B cell (primary cell): ENCODE data around the gene GUCA2A. TPM values are rescaled to one million over a fixed set of nuclear protein-coding genes. Genes with fewer than 3 reads are reported as not detected.

Experiments used
- ATAC-seq: fragments of 200-7000 bp; cut with Tn5 transposase; one replicate; pipeline ENCODE4 v1.10.0; 2021; ENCODE audit warnings: low read depth, mild to moderate bottlenecking, moderate number of reproducible peaks, moderate library complexity
- CTCF ChIA-PET: fragments of 350-600 bp; sonication (Branson Sonifier 250); formaldehyde crosslinking; loops from one replicate; lab custom pipeline; 2021; ENCODE audit warnings: antibody characterized with exemption, inconsistent platforms; lab: Charles Lee
- POLR2A ChIA-PET: fragments of 350-600 bp; sonication (Branson Sonifier 250); formaldehyde crosslinking; loops from one replicate; lab custom pipeline; 2021; ENCODE audit warnings: antibody characterized with exemption; lab: Charles Lee
- DNase-seq: peaks from one replicate; pipeline ENCODE4 v3.0.0; 2013
- H2AFZ ChIP-seq: 2 replicates; pipeline ENCODE4 v1.6.1; 2012; ENCODE audit warnings: mild to moderate bottlenecking, low read depth, low read length; ENCODE audit not compliant: insufficient read depth, poor library complexity, severe bottlenecking
- H3K27ac ChIP-seq, 2 donors: 1 replicate in 1 of 2; 2 replicates in 1 of 2; pipeline ENCODE4 v1.5.1; 2012 to 2013; ENCODE audit warnings: low read length in 2 of 2, mild to moderate bottlenecking in 2 of 2, moderate library complexity in 1 of 2
- H3K27me3 ChIP-seq, 4 experiments: fragments of 200-600 bp in 1 of 4; sonication (generic) in 1 of 4; replicated peaks in 1 of 4; 1 replicate in 2 of 4; 2 replicates in 2 of 4; pipeline versions ENCODE4 v1.6.1 to v1.7.0; 2013 to 2016; ENCODE audit warnings: low read length in 3 of 4, mild to moderate bottlenecking in 2 of 4, mixed read lengths in 1 of 4, moderate library complexity in 1 of 4; ENCODE audit not compliant: insufficient read depth in 4 of 4, control insufficient read depth in 3 of 4; ENCODE audit errors: control extremely low read depth in 1 of 4
- H3K36me3 ChIP-seq, 2 experiments: replicated peaks in 1 of 2; 1 replicate in 1 of 2; 2 replicates in 1 of 2; pipeline versions ENCODE4 v1.6.1 to v1.7.1; 2013; ENCODE audit warnings: low read length in 1 of 2; ENCODE audit not compliant: insufficient read depth in 2 of 2, control insufficient read depth in 1 of 2; ENCODE audit errors: control extremely low read depth in 1 of 2, extremely low read depth in 1 of 2
- H3K4me1 ChIP-seq, 2 donors: fragments of 200-600 bp in 1 of 2; sonication (generic) in 1 of 2; 1 replicate in 1 of 2; 2 replicates in 1 of 2; pipeline versions ENCODE4 v1.5.1 to v1.6.1; 2013 to 2017; ENCODE audit warnings: low read length in 2 of 2; ENCODE audit not compliant: control insufficient read depth in 2 of 2, insufficient read depth in 2 of 2
- H3K4me2 ChIP-seq: replicated peaks from 2 replicates; pipeline ENCODE3; 2012; ENCODE audit warnings: mild to moderate bottlenecking, low read depth, low read length; ENCODE audit not compliant: poor library complexity, severe bottlenecking
- H3K4me3 ChIP-seq, 5 experiments: fragments of 200-600 bp in 1 of 5; sonication (generic) in 1 of 5; 1 replicate in 3 of 5; 2 replicates in 2 of 5; pipeline versions ENCODE4 v1.5.1 to v1.7.0; 2011 to 2016; ENCODE audit warnings: low read length in 4 of 5, mild to moderate bottlenecking in 4 of 5, low read depth in 2 of 5, control low read depth in 1 of 5, moderate library complexity in 1 of 5; ENCODE audit not compliant: insufficient read depth in 1 of 5; ENCODE audit errors: control extremely low read depth in 1 of 5, extremely low read depth in 1 of 5
- H3K79me2 ChIP-seq: fragments of 200-600 bp; sonication (generic); one replicate; pipeline ENCODE4 v1.6.0; 2016; ENCODE audit warnings: low read length; ENCODE audit not compliant: control insufficient read depth, insufficient read depth
- H3K9ac ChIP-seq: fragments of 200-600 bp; sonication (generic); 2 replicates; pipeline ENCODE4 v1.6.1; 2017; ENCODE audit warnings: mild to moderate bottlenecking, low read length, moderate library complexity
- H3K9me3 ChIP-seq, 3 donors: one replicate each; pipeline versions ENCODE4 v1.6.1 to v1.7.1; 2013; ENCODE audit warnings: low read length in 2 of 3; ENCODE audit not compliant: control insufficient read depth in 2 of 3, insufficient read depth in 1 of 3; ENCODE audit errors: control extremely low read depth in 1 of 3
- H4K20me1 ChIP-seq: 2 replicates; pipeline ENCODE4 v1.6.0; 2012; ENCODE audit warnings: mild to moderate bottlenecking, low read length; ENCODE audit not compliant: insufficient read depth, control insufficient read depth, poor library complexity, severe bottlenecking
- H3K27ac Mint-ChIP-seq: one replicate; pipeline ENCODE4 v1.8.0; 2021; ENCODE audit warnings: mixed read lengths
- H3K27me3 Mint-ChIP-seq: one replicate; pipeline ENCODE4 v1.8.0; 2021; ENCODE audit warnings: mixed read lengths
- H3K4me1 Mint-ChIP-seq: one replicate; pipeline ENCODE4 v1.8.0; 2021; ENCODE audit warnings: mixed read lengths
- H3K4me3 Mint-ChIP-seq: one replicate; pipeline ENCODE4 v1.8.0; 2021; ENCODE audit warnings: mixed read lengths
- H3K9me3 Mint-ChIP-seq: one replicate; pipeline ENCODE4 v1.8.0; 2022; ENCODE audit warnings: mixed read lengths; ENCODE audit not compliant: insufficient read depth
- EZH2 ChIP-seq: IDR thresholded peaks from 2 replicates; pipeline ENCODE4 v1.6.1; 2012; ENCODE audit warnings: borderline replicate concordance, low read depth, mild to moderate bottlenecking, moderate library complexity, low read length; ENCODE audit not compliant: insufficient read depth, poor library complexity, severe bottlenecking
- WGBS: methylation state at CpG from one replicate; pipeline ENCODE4 v1.1.5; 2013; ENCODE audit warnings: missing lambda C conversion rate; ENCODE audit not compliant: insufficient coverage; 5-methylcytosine and 5-hydroxymethylcytosine counted together
- intact Hi-C: fragments of 100-400 bp; cut with micrococcal nuclease; formaldehyde crosslinking; loops from one replicate; pipeline ENCODE4 v1.10.0; 2022
- polyA plus RNA-seq: library from polyadenylated mRNA; depleted of rRNA; stranded (reverse); fragments of >200 nt; gene quantifications from 2 replicates; pipeline ENCODE4 v1.2.3, GENCODE V29; 2012
- total RNA-seq, 2 donors: library from RNA; stranded (reverse); fragments of 120-200 nt in 1 of 2; gene quantifications; 1 replicate in 1 of 2; 2 replicates in 1 of 2; pipeline versions ENCODE4 v1.2.3 to v1.2.4, GENCODE V29; 2013 to 2022
- TF ChIP-seq, protein P1 (sequence below): fragments of 200-600 bp; IDR thresholded peaks from one replicate; pipeline ENCODE4 v1.8.0; 2022; ENCODE audit warnings: antibody characterized with exemption, mild to moderate bottlenecking

Gene GUCA2A
- total and polyA plus RNA-seq, 2 donors (not counting 1 experiment from before 2014, with no cell fraction given), result not detected

DNA sequence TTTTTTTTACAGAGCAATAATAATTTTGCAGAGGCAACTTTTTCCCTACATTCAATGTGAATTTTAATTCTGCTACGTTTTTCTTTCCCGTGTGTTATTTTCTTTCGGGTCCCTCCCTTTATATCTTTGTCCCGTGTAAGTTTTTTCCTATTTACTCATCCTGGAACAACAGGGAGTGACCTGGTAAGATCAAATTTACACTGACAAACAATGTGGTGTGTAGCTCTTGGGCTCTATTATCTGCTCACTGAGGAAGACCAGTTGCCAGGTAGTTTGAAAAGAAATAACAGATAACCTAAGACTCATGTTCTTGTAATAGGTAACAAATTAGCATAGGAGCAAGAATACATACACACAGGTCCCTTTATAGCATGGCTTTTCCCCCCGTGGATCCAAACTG is 33.7 kb upstream of the GUCA2A start:
- intact Hi-C loops, result no loop called here
- peaks cover 11 to 44% of the 10 kb centered on the region in 2 experiments for H3K36me3 ChIP-seq
- Mint-ChIP-seq H3K27ac (no peak overlapping the region), H3K4me3 (no peak overlapping the region), H3K9me3 (peaks cover 4% of the 10 kb centered on the region), H3K4me1 (no peaks in the 10 kb centered on the region), H3K27me3 (no peaks in the 10 kb centered on the region)
- H3K4me2 ChIP-seq, result no peak overlapping the region
- H3K9ac ChIP-seq, result no peak overlapping the region
- H3K9me3 ChIP-seq, result peaks cover 3 to 9% (median 6%) of the 10 kb centered on the region in 3 donors
- H3K27ac ChIP-seq, result no peak overlapping the region
- H3K79me2 ChIP-seq, result no peaks in the 10 kb centered on the region
- ATAC-seq (no peak), DNase-seq (no peak)
- POLR2A ChIA-PET, result no interaction called here
- no CpG with 5 or more reads among the region's 5 CpGs for WGBS
- TF ChIP-seq, protein P1, sequence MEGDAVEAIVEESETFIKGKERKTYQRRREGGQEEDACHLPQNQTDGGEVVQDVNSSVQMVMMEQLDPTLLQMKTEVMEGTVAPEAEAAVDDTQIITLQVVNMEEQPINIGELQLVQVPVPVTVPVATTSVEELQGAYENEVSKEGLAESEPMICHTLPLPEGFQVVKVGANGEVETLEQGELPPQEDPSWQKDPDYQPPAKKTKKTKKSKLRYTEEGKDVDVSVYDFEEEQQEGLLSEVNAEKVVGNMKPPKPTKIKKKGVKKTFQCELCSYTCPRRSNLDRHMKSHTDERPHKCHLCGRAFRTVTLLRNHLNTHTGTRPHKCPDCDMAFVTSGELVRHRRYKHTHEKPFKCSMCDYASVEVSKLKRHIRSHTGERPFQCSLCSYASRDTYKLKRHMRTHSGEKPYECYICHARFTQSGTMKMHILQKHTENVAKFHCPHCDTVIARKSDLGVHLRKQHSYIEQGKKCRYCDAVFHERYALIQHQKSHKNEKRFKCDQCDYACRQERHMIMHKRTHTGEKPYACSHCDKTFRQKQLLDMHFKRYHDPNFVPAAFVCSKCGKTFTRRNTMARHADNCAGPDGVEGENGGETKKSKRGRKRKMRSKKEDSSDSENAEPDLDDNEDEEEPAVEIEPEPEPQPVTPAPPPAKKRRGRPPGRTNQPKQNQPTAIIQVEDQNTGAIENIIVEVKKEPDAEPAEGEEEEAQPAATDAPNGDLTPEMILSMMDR, result no peak
- no peak for TF ChIP-seq EZH2
- H3K27me3 ChIP-seq, result no peaks in the 10 kb centered on the region
- CTCF ChIA-PET, result interaction anchor here (1.3 kb wide), 1 partner anchor 25 kb away, joined by 3 read pairs; no protein-coding TSS in a partner anchor
- H3K4me1 ChIP-seq, result no peaks in the 10 kb centered on the region
- H3K4me3 ChIP-seq, result no peak overlapping the region
- no peak overlapping the region for H2AFZ ChIP-seq
- no peaks in the 10 kb centered on the region for H4K20me1 ChIP-seq

DNA sequence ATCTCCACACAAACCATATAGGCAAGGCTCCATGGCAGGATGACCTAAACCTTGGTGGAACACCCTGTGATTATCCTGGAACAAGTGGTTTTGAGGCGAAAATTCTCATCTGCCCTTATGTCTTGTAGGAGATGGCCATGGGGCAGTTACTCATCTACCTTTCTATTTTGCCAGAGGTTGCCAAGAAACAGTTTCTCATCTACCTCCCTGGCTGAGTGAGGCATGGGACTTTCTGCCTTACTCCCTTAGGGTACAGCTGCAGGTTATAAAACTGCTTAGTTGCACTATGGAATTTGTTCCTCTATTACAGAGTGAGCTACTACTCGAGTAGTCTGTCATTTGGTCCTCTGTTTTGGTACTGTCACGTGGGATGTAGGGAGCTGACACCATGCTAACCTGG is 31.3 kb upstream of the GUCA2A start:
- POLR2A ChIA-PET, result no interaction called here
- no peaks in the 10 kb centered on the region for H3K4me1 Mint-ChIP-seq

More for the DNA sequence above, 31.3 kb upstream of the GUCA2A start:
- no peaks in the 10 kb centered on the region for H4K20me1 ChIP-seq
- H3K4me3 ChIP-seq, result no peak overlapping the region
- no peak overlapping the region for H3K27ac Mint-ChIP-seq
- no peaks in the 10 kb centered on the region for H3K27me3 ChIP-seq
- no peaks in the 10 kb centered on the region for H3K79me2 ChIP-seq
- no peak for TF ChIP-seq EZH2
- TF ChIP-seq, protein P1, result no peak
- no peaks in the 10 kb centered on the region for H3K9me3 Mint-ChIP-seq
- intact Hi-C loops, result no loop called here
- H2AFZ ChIP-seq, result no peak overlapping the region
- peaks cover 0 to 38% of the 10 kb centered on the region in 2 experiments for H3K36me3 ChIP-seq
- DNase-seq (no peak), ATAC-seq (no peak)
- WGBS, result 94% methylated on average over 3 of the region's 3 CpGs
- no peaks in the 10 kb centered on the region for H3K9me3 ChIP-seq
- H3K9ac ChIP-seq, result no peak overlapping the region
- H3K4me1 ChIP-seq, result no peaks in the 10 kb centered on the region
- H3K4me2 ChIP-seq, result no peak overlapping the region
- H3K27me3 Mint-ChIP-seq, result no peaks in the 10 kb centered on the region
- H3K4me3 Mint-ChIP-seq, result no peak overlapping the region
- no peak overlapping the region for H3K27ac ChIP-seq
- CTCF ChIA-PET, result interaction anchor here (2.3 kb wide), 1 partner anchor 22 kb away, joined by 8 read pairs; no protein-coding TSS in a partner anchor
